H1 (cell line): ENCODE data around the gene ARL6IP4. TPM values are rescaled to one million over a fixed set of nuclear protein-coding genes. Genes with fewer than 3 reads are reported as not detected.

ENCODE experiments used
- CTCF ChIA-PET: fragments of 300-600 bp; sonication (Branson Sonifier 250); formaldehyde crosslinking; loops from one replicate; lab custom pipeline; 2021; ENCODE audit not compliant: partially characterized antibody; lab: Charles Lee
- POLR2A ChIA-PET: fragments of 300-600 bp; sonication (Branson Sonifier 250); formaldehyde crosslinking; loops from one replicate; lab custom pipeline; 2021; ENCODE audit warnings: inconsistent platforms; ENCODE audit not compliant: partially characterized antibody; lab: Charles Lee
- DNase-seq, 2 experiments: peaks; one replicate each; pipeline versions ENCODE4 v3.0.0 to v3.0.0-alpha.2; 2010 to 2022; ENCODE audit warnings: low spot score in 2 of 2, low read depth in 1 of 2, mixed read lengths in 1 of 2
- FAIRE-seq: peaks from 2 replicates; lab custom pipeline; 2011; peaks lifted over from hg19 to GRCh38; lab: Jason Lieb, UNC
- H2AFZ ChIP-seq: 2 replicates; pipeline ENCODE4 v1.8.1; 2012; ENCODE audit warnings: low read length, inconsistent platforms
- H2AK5ac ChIP-seq: 2 replicates; pipeline ENCODE4 v1.6.1; 2013; ENCODE audit warnings: low read depth, low read length
- H2BK120ac ChIP-seq: replicated peaks from 2 replicates; pipeline ENCODE3; 2013; ENCODE audit warnings: low read depth, low read length, inconsistent platforms
- H2BK12ac ChIP-seq: 2 replicates; pipeline ENCODE4 v1.6.1; 2013; ENCODE audit warnings: low read depth, low read length
- H2BK15ac ChIP-seq: 2 replicates; pipeline ENCODE4 v1.6.1; 2013; ENCODE audit warnings: low read length
- H2BK20ac ChIP-seq: 2 replicates; pipeline ENCODE4 v1.6.1; 2013; ENCODE audit warnings: low read length
- H2BK5ac ChIP-seq: 2 replicates; pipeline ENCODE4 v1.6.1; 2013; ENCODE audit warnings: low read depth, low read length
- H3K14ac ChIP-seq: 2 replicates; pipeline ENCODE4 v1.6.1; 2013; ENCODE audit warnings: inconsistent platforms; ENCODE audit not compliant: insufficient read length
- H3K18ac ChIP-seq: 2 replicates; pipeline ENCODE4 v1.6.1; 2013; ENCODE audit warnings: low read length; ENCODE audit errors: extremely low read depth
- H3K23ac ChIP-seq: 2 replicates; pipeline ENCODE4 v1.6.1; 2013; ENCODE audit warnings: inconsistent platforms; ENCODE audit not compliant: insufficient read length
- H3K23me2 ChIP-seq: 2 replicates; pipeline ENCODE4 v1.6.1; 2013; ENCODE audit warnings: low read depth, low read length
- H3K27ac ChIP-seq: 2 replicates; pipeline ENCODE4 v1.6.1; 2011; ENCODE audit warnings: low read depth, low read length, inconsistent platforms
- H3K27me3 ChIP-seq, 4 experiments: replicated peaks in 1 of 4; 1 replicate in 1 of 4; 2 replicates in 3 of 4; pipeline versions ENCODE4 v1.6.1 to v1.8.1; 2011 to 2013; ENCODE audit warnings: low read length in 3 of 4, mild to moderate bottlenecking in 3 of 4, inconsistent platforms in 2 of 4, mixed read lengths in 2 of 4, moderate library complexity in 1 of 4; ENCODE audit not compliant: control insufficient read depth in 3 of 4, insufficient read depth in 3 of 4; ENCODE audit errors: extremely low read depth in 1 of 4
- H3K36me3 ChIP-seq, 4 experiments: 2 replicates each; pipeline versions ENCODE4 v1.6.1 to v1.8.1; 2011 to 2013; ENCODE audit warnings: mild to moderate bottlenecking in 4 of 4, low read length in 3 of 4, moderate library complexity in 2 of 4, control low read depth in 1 of 4, inconsistent platforms in 1 of 4; ENCODE audit not compliant: insufficient read depth in 4 of 4, control insufficient read depth in 2 of 4
- H3K4ac ChIP-seq: replicated peaks from 2 replicates; pipeline ENCODE3; 2013; ENCODE audit warnings: low read length, low read depth, mixed read lengths, inconsistent platforms; ENCODE audit not compliant: insufficient read length
- H3K4me1 ChIP-seq, 4 experiments: replicated peaks in 1 of 4; 1 replicate in 1 of 4; 2 replicates in 3 of 4; pipeline versions ENCODE4 v1.6.1 to v1.8.1; 2011 to 2013; ENCODE audit warnings: low read length in 3 of 4, inconsistent platforms in 2 of 4, mixed read lengths in 1 of 4; ENCODE audit not compliant: insufficient read depth in 4 of 4, control insufficient read depth in 3 of 4
- H3K4me2 ChIP-seq, 2 experiments: 2 replicates each; pipeline versions ENCODE4 v1.6.1 to v1.8.1; 2011 to 2013; ENCODE audit warnings: low read depth in 2 of 2, low read length in 2 of 2, control low read depth in 1 of 2, inconsistent platforms in 1 of 2, mild to moderate bottlenecking in 1 of 2; ENCODE audit not compliant: insufficient read depth in 1 of 2
- H3K4me3 ChIP-seq, 4 experiments: fragments of 200-600, 300-600 bp in 1 of 4; sonication (generic), shearing (Covaris generic), sonication (Bioruptor Twin) in 1 of 4; 2 replicates each; pipeline versions ENCODE4 v1.5.1 to v1.8.1; 2011 to 2016; ENCODE audit warnings: low read length in 4 of 4, low read depth in 3 of 4, control low read depth in 2 of 4, inconsistent platforms in 2 of 4, mild to moderate bottlenecking in 2 of 4, mixed read lengths in 1 of 4, moderate library complexity in 1 of 4; ENCODE audit not compliant: insufficient read depth in 2 of 4; ENCODE audit errors: extremely low read depth in 1 of 4
- H3K56ac ChIP-seq: replicated peaks from 2 replicates; pipeline ENCODE3; 2013; ENCODE audit warnings: low read depth, mild to moderate bottlenecking, mixed read lengths, low read length, inconsistent platforms; ENCODE audit not compliant: insufficient read length
- H3K79me1 ChIP-seq: 2 replicates; pipeline ENCODE4 v1.6.1; 2013; ENCODE audit warnings: low read depth, low read length, control low read depth
- H3K79me2 ChIP-seq, 2 experiments: 2 replicates each; pipeline versions ENCODE4 v1.6.1 to v1.8.1; 2012 to 2013; ENCODE audit warnings: low read length in 2 of 2, mild to moderate bottlenecking in 2 of 2, inconsistent platforms in 1 of 2; ENCODE audit not compliant: insufficient read depth in 2 of 2, control insufficient read depth in 1 of 2
- H3K9ac ChIP-seq, 4 experiments: replicated peaks in 1 of 4; 1 replicate in 1 of 4; 2 replicates in 3 of 4; pipeline versions ENCODE4 v1.6.1 to v1.8.1; 2011 to 2013; ENCODE audit warnings: low read depth in 3 of 4, low read length in 3 of 4, control low read depth in 2 of 4, mild to moderate bottlenecking in 2 of 4, moderate library complexity in 2 of 4, inconsistent platforms in 1 of 4; ENCODE audit errors: extremely low read depth in 1 of 4
- H3K9me3 ChIP-seq, 2 experiments: 2 replicates each; pipeline versions ENCODE4 v1.6.1 to v1.8.1; 2012 to 2013; ENCODE audit warnings: mild to moderate bottlenecking in 2 of 2, moderate library complexity in 2 of 2, control low read depth in 1 of 2, inconsistent platforms in 1 of 2, low read depth in 1 of 2, low read length in 1 of 2, mixed read lengths in 1 of 2; ENCODE audit not compliant: insufficient read depth in 2 of 2
- H4K20me1 ChIP-seq, 2 experiments: replicated peaks in 1 of 2; 2 replicates each; pipeline versions ENCODE3 to v1.8.1; 2011 to 2013; ENCODE audit warnings: inconsistent platforms in 2 of 2, low read length in 2 of 2, mild to moderate bottlenecking in 1 of 2; ENCODE audit not compliant: insufficient read depth in 2 of 2, control insufficient read depth in 1 of 2
- H4K5ac ChIP-seq: 2 replicates; pipeline ENCODE4 v1.6.1; 2013; ENCODE audit warnings: low read length, low read depth, mixed read lengths, inconsistent platforms; ENCODE audit not compliant: insufficient read length
- H4K8ac ChIP-seq: 2 replicates; pipeline ENCODE4 v1.8.0; 2013; ENCODE audit warnings: mild to moderate bottlenecking, moderate library complexity, low read length, inconsistent platforms; ENCODE audit not compliant: insufficient read depth; ENCODE audit errors: extremely low read depth
- H4K91ac ChIP-seq: replicated peaks from 2 replicates; pipeline ENCODE3; 2013; ENCODE audit warnings: low read length, mixed read lengths, inconsistent platforms; ENCODE audit not compliant: insufficient read length
- CBX5 ChIP-seq: fragments of 300-800, 300-1000 bp; sonication (generic); IDR thresholded peaks from 2 replicates; pipeline ENCODE4 v1.7.1; 2016; ENCODE audit warnings: antibody characterized with exemption, low read length, low read depth
- CHD1 ChIP-seq: IDR thresholded peaks from 2 replicates; pipeline ENCODE4 v1.6.1; 2012; ENCODE audit warnings: low read depth, low read length, improper control_type of control experiment
- CHD2 ChIP-seq: IDR thresholded peaks from 2 replicates; pipeline ENCODE4 v1.6.1; 2012; ENCODE audit warnings: low read length, improper control_type of control experiment
- CREB1 ChIP-seq: IDR thresholded peaks from 2 replicates; pipeline ENCODE4 v1.6.1; 2012; ENCODE audit warnings: inconsistent platforms
- GABPA ChIP-seq: IDR thresholded peaks from 2 replicates; pipeline ENCODE4 v1.6.1; 2011; ENCODE audit warnings: mild to moderate bottlenecking, low read length, moderate library complexity, borderline replicate concordance; ENCODE audit not compliant: insufficient read depth
- POLR2A ChIP-seq, 2 experiments: IDR thresholded peaks; 1 replicate in 1 of 2; 2 replicates in 1 of 2; pipeline ENCODE4 v1.6.1; 2011; ENCODE audit warnings: low read depth in 2 of 2, low read length in 2 of 2, mild to moderate bottlenecking in 2 of 2; ENCODE audit errors: control extremely low read depth in 1 of 2
- POLR2AphosphoS5 ChIP-seq: IDR thresholded peaks from 2 replicates; pipeline ENCODE4 v1.6.1; 2011; ENCODE audit warnings: low read depth, low read length
- POU5F1 ChIP-seq: IDR thresholded peaks from 2 replicates; pipeline ENCODE4 v1.6.1; 2011; ENCODE audit warnings: low read depth, mild to moderate bottlenecking, low read length, moderate library complexity
- SIX5 ChIP-seq: IDR thresholded peaks from 2 replicates; pipeline ENCODE4 v1.6.1; 2011; ENCODE audit warnings: mild to moderate bottlenecking, low read depth, low read length
- SP4 ChIP-seq: IDR thresholded peaks from 2 replicates; pipeline ENCODE4 v1.6.1; 2012; ENCODE audit warnings: low read length, inconsistent platforms
- TAF7 ChIP-seq: optimal IDR thresholded peaks from 2 replicates; pipeline ENCODE3; 2011; ENCODE audit warnings: low read depth, mild to moderate bottlenecking, inconsistent platforms, low read length, moderate library complexity, borderline replicate concordance
- TEAD4 ChIP-seq: IDR thresholded peaks from 2 replicates; pipeline ENCODE4 v1.6.1; 2012; ENCODE audit warnings: low read depth, low read length, inconsistent platforms, mixed read lengths
- WGBS, 2 experiments: shearing (Covaris generic) in 1 of 2; methylation state at CpG; one replicate each; pipeline versions ENCODE4 v1.1.6 to v1.1.7; 2013 to 2015; ENCODE audit warnings: low lambda C conversion rate in 2 of 2, mixed read lengths in 2 of 2, inconsistent platforms in 1 of 2, low coverage in 1 of 2, missing lambda C conversion rate in 1 of 2; ENCODE audit not compliant: insufficient replicate concordance in 2 of 2, insufficient coverage in 1 of 2, insufficient read length in 1 of 2; ENCODE audit errors: extremely low coverage in 1 of 2, missing lambda C conversion rate in 1 of 2; 5-methylcytosine and 5-hydroxymethylcytosine counted together
- polyA plus RNA-seq, 7 experiments: library from polyadenylated mRNA; depleted of rRNA in 3 of 7; stranded (reverse) in 5 of 7; unstranded in 2 of 7; fragments of >200 nt in 5 of 7; fragments of 200-250 nt in 2 of 7; gene quantifications; 1 replicate in 5 of 7; 2 replicates in 1 of 7; 4 replicates in 1 of 7; pipeline versions ENCODE4 v1.2.1 to v1.2.3, GENCODE V29; 2011 to 2013; ENCODE audit warnings: missing spikeins in 2 of 7, mixed read lengths in 2 of 7
- total RNA-seq: library from RNA; stranded (reverse); fragmentation: NEBNext Ultra II Directional; extraction: Animal tissue kit (Norgen Biotek cat#: 25700); gene quantifications from 2 replicates; pipeline ENCODE4 v1.2.1, GENCODE V29; 2021
- TF ChIP-seq, protein P1 (sequence below): IDR thresholded peaks from 2 replicates; pipeline ENCODE4 v1.6.1; 2012; ENCODE audit warnings: inconsistent platforms
- TF ChIP-seq, protein P2 (sequence below): IDR thresholded peaks from 2 replicates; pipeline ENCODE4 v1.6.1; 2011; ENCODE audit warnings: low read depth, mild to moderate bottlenecking, low read length; ENCODE audit not compliant: insufficient read depth

Gene ARL6IP4
- total and polyA plus RNA-seq, 2 of the 8 experiments (the other 6 are each of a cell fraction or from before 2014, with no cell fraction given): 76.4 to 109 TPM

DNA sequence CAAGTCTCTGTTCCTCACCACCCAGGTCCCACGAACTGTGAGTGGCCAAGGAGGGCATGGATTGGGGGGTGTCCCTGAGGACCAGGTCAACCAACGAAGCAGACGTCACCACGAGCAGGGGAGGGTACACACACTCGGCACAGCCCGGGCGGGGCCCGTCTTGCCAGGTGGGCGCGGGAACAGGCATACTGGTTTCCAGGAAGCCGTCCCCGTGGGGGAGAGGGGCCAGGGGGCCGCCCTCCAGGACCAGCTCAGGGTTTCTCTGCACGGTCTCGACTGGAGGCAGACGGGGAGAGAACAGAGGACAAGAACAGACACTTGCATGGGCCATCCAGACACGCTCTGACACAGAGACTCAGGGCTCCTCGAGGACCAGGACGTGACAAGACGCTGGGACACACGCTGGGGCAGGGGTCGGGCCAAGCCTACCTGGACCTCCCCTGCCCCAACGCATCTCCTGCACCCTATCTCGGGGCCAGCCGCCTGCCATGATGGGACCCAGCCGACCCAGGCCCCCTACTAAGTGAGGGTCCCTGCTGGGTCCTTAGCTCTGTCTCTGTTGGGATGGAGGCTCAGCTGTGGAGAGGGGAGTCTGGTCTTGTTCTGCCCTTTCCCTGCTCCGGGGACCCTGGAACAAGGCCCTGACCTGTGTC is 11.3 kb downstream of the ARL6IP4 start:
- Histone ChIP-seq H4K5ac (no peak overlapping the region), H3K9ac (no peak overlapping the region), H4K8ac (peak overlapping the region; percentile 57; the same call in 1 of the 2 replicates), H3K4me1 (no peaks in the 10 kb centered on the region; a peak in 2 of 7 replicates), H2BK12ac (no peak overlapping the region), H3K23ac (no peak overlapping the region), H3K4me2 (no peak overlapping the region), H3K23me2 (no peaks in the 10 kb centered on the region), H3K4me3 (no peak overlapping the region), H3K18ac (no peak overlapping the region), H2BK20ac (0 out of 2 replicates have a peak overlapping the region, but pooled peaks have one; percentile 32), H3K79me2 (no peaks in the 10 kb centered on the region), H2BK120ac (no peak overlapping the region), H3K14ac (no peak overlapping the region), H3K56ac (no peak overlapping the region), H3K4ac (no peak overlapping the region), H3K27ac (no peak overlapping the region), H4K20me1 (no peaks in the 10 kb centered on the region), H2BK15ac (no peak overlapping the region), H3K79me1 (no peaks in the 10 kb centered on the region), H3K36me3 (no peaks in the 10 kb centered on the region), H2BK5ac (no peak overlapping the region), H4K91ac (no peak overlapping the region), H2AK5ac (no peak overlapping the region), H3K9me3 (no peaks in the 10 kb centered on the region), H2AFZ (no peak overlapping the region), H3K27me3 (no peaks in the 10 kb centered on the region)
- no peak for DNase-seq
- POLR2A ChIA-PET: interaction anchor here (0.6 to 1.4 kb wide), 4 partner anchors 9 to 241 kb away, joined by 3 to 7 read pairs (median 6); partner anchors contain the start of gene MTRFR
- 78% methylated on average over 25 of the region's 27 CpGs; no CpG with 5 or more reads in 1 of the 2 experiments for WGBS, 2 experiments
- CTCF ChIA-PET: interaction anchor here (0.6 to 2.2 kb wide), 7 partner anchors 9 to 51 kb away, joined by 3 to 10 read pairs (median 3); no protein-coding TSS in a partner anchor
- no peak for FAIRE-seq
- TF ChIP-seq, protein P1, sequence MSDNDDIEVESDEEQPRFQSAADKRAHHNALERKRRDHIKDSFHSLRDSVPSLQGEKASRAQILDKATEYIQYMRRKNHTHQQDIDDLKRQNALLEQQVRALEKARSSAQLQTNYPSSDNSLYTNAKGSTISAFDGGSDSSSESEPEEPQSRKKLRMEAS: no peak
- TF ChIP-seq TEAD4 (no peak), SP4 (no peak), POLR2A (IDR thresholded peaks at IDR 0.05; ENCODE audit: control extremely low read depth in 1 of 2, low read depth in 2 of 2, low read length in 2 of 2) (no peak), CHD1 (no peak), GABPA (no peak), CHD2 (no peak), TAF7 (no peak), SIX5 (no peak), CBX5 (no peak), CREB1 (no peak), POU5F1 (no peak), POLR2AphosphoS5 (no peak)
- TF ChIP-seq, protein P2, sequence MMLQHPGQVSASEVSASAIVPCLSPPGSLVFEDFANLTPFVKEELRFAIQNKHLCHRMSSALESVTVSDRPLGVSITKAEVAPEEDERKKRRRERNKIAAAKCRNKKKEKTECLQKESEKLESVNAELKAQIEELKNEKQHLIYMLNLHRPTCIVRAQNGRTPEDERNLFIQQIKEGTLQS: no peak
